NCI-H187 (cell line): ENCODE data around the gene ATP6V1B1.
"Not testable (repeated sequence)": the region's sequence is repeated elsewhere in the genome, so short reads cannot be mapped to it uniquely, and the experiment has no call there.

Experiments used
- DNase-seq, 2 experiments: peaks; one replicate each; lab custom pipeline; 2025; lab: John Stamatoyannopoulos, UW

The ATP6V1B1 gene

GRCh38 chr2:70990216-70990615 lies 54.5 kb downstream of the ATP6V1B1 start:
- no peak for DNase-seq

GRCh38 chr2:70991142-70991541 lies 55.4 kb downstream of the ATP6V1B1 start:
- no peak for DNase-seq

- no peak for DNase-seq
Measured at GRCh38 chr2:70991742-70992141, 56.0 kb downstream of the ATP6V1B1 start.

- DNase-seq, result no peak
Measured at GRCh38 chr2:70992945-70993853, 57.5 kb downstream of the ATP6V1B1 start.

GRCh38 chr2:70994009-70994698 lies 58.5 kb downstream of the ATP6V1B1 start:
- DNase-seq, result no peak

- DNase-seq, result peak; percentile 35 to 53
Measured at GRCh38 chr2:70994699-70995425, 59.2 kb downstream of the ATP6V1B1 start, which contains the start of gene TEX261. TSS of gene TEX261 (minus strand) at chr2:70994873. CDS start at chr2:70994757, 116 bp downstream.

- no peak for DNase-seq
Measured at GRCh38 chr2:70995426-70995729, 59.7 kb downstream of the ATP6V1B1 start.

GRCh38 chr2:70998885-70999284 lies 63.2 kb downstream of the ATP6V1B1 start:
- DNase-seq, result not testable (repeated sequence)

- no peak for DNase-seq
Measured at GRCh38 chr2:70999362-70999761, 63.7 kb downstream of the ATP6V1B1 start.

GRCh38 chr2:70999931-71000330 lies 64.2 kb downstream of the ATP6V1B1 start:
- DNase-seq, result not testable (repeated sequence)

- DNase-seq, result peak in 1 of 2 experiments; percentile 1
Measured at GRCh38 chr2:71000780-71001591, 65.3 kb downstream of the ATP6V1B1 start.

- no peak for DNase-seq
Measured at GRCh38 chr2:71001592-71001927, 65.9 kb downstream of the ATP6V1B1 start.

GRCh38 chr2:71001981-71002570 lies 66.4 kb downstream of the ATP6V1B1 start:
- no peak for DNase-seq

- DNase-seq, result no peak
Measured at GRCh38 chr2:71003396-71003795, 67.7 kb downstream of the ATP6V1B1 start.

GRCh38 chr2:71003966-71004755 lies 68.5 kb downstream of the ATP6V1B1 start:
- no peak for DNase-seq

- DNase-seq, result no peak
Measured at GRCh38 chr2:71004857-71005256, 69.2 kb downstream of the ATP6V1B1 start.

GRCh38 chr2:71005271-71006202 lies 69.8 kb downstream of the ATP6V1B1 start:
- DNase-seq, result no peak

GRCh38 chr2:71006323-71006722 lies 70.6 kb downstream of the ATP6V1B1 start:
- no peak for DNase-seq
